ENCODE data around the gene ZNF362. TPM values are rescaled to one million over a fixed set of nuclear protein-coding genes. Genes with fewer than 3 reads are reported as not detected.

The ZNF362 gene
- total RNA-seq, 1 donor from 2014 or later: 26.7 TPM

DNA sequence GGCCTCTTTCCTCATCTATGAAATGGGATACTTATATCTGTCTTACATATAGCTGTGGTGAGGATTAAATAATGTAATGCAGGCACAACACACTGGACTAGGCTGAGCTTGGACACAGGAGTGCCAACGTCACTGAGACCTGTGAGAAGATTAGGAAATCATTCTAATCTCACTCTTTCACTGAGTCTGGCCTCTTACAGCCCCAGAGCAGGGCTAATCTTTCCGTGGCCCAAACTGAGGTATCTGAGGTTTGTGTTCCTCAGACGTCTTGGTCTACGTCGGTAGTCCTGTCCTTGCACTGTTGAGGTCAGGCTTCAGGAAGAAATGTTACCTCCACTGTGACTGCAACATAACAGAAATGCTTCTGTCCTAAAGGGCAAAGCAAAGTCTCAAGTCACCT lies 87.2 kb downstream of the ZNF362 start:
- intact Hi-C loops (cut with micrococcal nuclease): no loop called here

DNA sequence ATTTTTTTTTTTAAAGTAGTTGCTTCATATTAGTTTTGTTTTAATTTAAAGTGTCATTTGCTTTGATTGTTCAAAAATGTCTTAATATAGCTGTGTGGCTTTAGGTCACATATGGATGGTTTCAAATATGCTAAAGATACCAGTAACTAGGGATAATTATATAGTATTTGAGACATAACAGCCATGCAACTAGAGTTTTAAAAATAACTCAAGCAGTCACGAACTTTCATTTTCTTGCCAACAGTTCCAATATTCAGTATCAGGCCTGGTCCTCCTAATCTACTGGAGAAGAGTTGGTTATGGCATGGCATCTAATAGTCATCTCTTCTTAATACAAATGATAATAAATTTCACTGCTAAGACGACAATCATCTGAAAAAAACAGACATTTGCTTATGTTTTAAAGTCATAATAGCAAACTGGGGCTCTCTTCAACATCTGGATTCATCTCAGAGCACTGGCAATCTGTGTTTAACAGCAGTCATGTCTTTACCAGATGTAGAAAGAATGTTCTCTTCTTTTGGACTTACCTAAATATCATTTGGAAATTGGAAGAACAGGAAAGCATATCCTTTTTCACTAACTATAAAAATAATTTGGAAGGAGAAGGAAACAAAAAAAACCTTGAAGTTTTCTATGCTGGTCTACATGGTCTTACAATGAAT lies 88.7 kb downstream of the ZNF362 start:
- intact Hi-C loops (cut with micrococcal nuclease): loop anchor here (5.0 kb wide), 2 partner anchors 48 to 163 kb away; partner anchors contain the start of gene TRIM62

DNA sequence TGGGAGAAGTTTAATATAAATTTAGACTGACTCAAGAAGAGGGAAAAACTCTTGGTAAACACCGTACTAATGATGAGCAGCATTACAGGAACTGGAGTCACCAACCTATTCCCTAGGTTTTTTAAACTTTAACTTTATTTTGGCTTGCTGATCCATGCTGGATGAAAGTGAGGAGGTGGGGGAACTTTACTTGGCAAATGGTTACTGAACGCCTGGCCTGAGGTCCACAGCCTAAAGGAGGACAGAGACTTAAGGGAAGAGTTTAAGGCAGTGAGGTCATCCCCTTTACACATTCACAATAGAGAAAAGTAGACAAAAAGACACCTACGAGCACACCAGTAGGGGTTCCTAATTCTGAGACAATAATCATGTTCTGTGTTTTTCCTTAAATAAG lies 90.2 kb downstream of the ZNF362 start:
- intact Hi-C loops (cut with micrococcal nuclease): loop anchor here (5.0 kb wide), 2 partner anchors 49 to 164 kb away; partner anchors contain the start of gene TRIM62

DNA sequence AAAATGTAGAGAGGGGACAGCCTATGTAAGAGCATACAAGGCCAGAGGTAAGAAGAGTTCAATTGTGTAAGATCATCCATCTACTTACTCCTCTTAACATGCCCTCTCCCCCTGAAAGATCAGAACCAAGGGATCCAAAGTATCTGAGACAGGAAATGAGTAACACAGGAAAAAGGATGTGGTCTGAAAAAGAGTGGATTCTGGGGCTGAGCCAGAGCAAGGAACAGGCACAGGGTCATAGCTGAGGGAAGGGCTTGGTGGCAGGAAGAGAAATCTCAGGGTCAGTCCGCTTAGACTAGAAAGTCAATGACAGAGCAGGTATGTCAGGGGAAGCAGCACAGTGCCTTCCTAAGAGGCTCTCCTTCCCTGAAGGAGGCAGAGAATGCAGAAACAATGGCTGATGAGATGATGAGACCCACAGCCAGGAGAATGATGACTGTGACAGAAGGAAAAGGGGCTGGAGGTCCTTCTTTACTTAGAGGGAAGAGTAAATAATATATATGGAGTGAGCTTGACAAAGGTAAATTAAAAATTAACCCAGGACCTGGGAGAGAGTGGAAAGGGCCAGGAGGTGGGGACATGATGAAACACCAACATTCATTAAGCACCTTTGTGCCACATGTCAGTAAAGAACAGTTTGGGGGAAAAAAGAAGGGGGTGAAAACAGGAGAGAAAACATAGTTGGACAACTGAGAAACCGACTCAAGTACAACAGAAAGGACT lies 90.8 kb downstream of the ZNF362 start:
- intact Hi-C loops (cut with micrococcal nuclease): loop anchor here (5.0 kb wide), 2 partner anchors 50 to 165 kb away; partner anchors contain the start of gene TRIM62

DNA sequence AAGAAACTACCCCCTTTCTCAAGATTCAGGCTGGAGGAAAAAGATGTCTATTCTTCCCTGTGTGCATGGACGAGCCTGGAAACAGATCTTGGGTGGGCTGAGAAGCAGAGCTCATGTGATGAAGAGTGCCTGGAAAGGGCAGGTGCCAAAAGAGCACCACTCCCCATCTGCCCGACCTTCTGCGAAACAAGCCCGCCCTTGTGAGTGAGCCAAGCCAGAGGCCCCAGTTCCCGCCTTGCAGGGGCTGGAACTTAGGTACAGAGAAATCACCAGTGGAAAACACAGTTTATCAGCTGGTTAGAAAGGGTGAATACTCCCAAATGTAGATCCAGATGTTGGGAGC lies 91.3 kb downstream of the ZNF362 start:
- intact Hi-C loops (cut with micrococcal nuclease): loop anchor here (5.0 kb wide), 2 partner anchors 50 to 165 kb away; partner anchors contain the start of gene TRIM62

DNA sequence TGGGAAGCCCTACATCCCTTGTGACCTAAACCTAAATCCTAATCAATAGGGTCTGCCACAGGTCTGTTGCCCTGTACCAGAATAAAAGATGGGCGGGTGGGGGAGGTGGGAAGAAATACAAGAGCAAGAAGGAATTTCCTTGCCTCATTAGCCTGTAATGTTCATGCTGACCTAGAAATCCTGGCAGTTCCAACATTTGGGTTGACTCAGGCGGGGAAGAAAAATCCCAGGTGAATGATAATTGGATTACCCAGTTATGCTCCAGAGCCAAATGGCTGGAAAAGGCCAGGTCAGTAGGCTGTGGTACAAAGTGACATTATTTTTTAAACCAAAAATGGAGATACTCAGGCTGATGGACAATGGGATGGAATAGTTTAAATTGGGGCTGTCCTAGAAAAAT lies 91.9 kb downstream of the ZNF362 start:
- intact Hi-C loops (cut with micrococcal nuclease): loop anchor here (5.0 kb wide), 2 partner anchors 51 to 166 kb away; partner anchors contain the start of gene TRIM62

DNA sequence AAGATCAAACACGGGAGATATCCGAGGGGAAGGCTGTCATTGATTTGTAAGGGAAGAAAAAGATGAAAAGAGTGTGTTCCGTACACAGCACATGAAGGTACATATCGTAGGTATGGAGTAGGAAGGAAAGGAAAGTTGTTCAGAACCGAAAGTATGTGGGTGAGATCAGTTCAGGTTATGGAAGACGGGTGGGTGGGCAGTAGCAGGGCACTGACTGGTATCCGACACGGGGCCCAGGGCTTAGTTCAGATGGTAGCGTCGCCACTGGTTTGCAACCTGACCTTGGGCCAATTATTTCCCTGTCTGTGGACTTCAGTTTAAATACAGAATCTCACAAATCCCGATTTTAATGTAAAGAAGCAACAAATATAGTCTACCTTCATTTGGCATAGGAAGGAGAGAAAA lies 92.4 kb downstream of the ZNF362 start:
- intact Hi-C loops (cut with micrococcal nuclease): loop anchor here (5.0 kb wide), 2 partner anchors 51 to 166 kb away; partner anchors contain the start of gene TRIM62

DNA sequence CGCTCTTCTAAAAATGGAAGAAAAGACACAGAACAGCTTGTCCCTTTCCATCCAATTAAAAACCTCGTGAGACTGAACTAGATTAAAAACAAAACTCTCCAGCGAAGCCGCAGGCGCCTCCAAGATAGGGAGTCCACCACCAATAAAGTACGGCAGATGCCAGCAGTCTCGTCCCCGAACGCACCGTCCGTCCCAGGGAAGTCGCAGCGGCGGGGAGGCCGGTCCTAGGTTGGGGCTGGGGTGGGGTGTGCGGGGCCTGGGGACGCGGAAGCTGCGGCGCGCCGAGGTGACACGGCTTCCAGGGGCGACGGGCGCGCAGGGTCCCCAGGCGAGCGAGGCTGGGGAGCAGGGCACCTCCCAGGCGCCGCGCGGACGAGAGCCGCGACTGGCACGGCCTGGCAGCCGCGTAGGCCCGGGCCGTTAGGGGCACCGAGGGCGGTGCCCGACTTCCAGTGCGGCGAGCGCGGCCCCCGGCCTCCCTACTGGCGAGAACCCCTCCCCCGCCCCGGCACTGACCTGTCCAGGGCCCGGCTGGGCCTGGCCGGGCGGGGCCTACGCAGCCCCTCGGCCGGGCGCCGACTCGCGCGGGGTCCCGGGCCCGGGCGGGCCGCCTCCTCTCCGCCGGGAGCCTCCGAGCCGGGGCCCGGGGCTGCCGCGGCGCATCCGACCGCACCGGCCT lies 92.9 kb downstream of the ZNF362 start:
- intact Hi-C loops (cut with micrococcal nuclease): loop anchor here (5.0 kb wide), 2 partner anchors 52 to 167 kb away; partner anchors contain the start of gene TRIM62

DNA sequence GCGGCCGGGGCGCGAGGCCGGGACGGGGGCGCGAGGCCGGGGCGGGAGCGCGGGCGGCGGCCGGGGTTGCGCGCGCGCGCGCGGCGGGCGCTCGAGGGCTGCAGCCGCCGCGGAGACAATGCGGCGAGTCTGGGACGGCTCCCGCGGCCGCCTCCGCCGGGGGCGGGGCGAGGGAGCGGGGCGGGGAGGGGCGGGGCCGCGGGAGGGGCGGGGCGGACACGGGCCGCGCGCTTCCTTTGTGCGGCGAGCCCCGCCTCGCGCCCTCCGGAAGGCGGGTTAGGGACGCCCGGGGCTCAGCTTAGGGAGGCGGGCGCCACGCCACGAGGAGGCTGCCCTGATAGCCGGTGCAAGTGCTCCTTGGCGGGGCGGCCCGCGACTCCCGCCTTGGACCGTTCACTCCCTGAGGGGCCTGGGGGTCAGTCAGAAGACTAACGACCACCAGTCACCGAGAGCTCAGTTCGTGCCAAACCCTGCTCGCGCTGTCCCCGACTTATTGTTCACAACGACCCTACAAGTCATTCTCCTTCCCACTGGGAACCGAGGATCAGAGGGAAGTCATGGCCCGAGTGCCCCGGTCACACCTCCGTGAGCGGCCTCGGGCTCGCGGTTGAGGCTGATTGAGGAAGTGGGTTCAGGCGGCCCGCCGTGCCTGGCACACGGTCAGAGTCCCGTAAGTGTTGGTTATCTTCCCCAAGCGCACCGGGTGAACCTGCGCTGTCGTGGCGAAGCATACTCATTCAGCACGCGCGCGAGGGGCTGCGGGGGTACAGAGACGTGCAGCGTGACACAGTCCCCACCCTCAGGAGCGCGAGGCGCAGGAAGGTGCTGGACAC lies 93.7 kb downstream of the ZNF362 start:
- intact Hi-C loops (cut with micrococcal nuclease): loop anchor here (5.0 kb wide), 3 partner anchors 53 to 223 kb away; partner anchors contain the start of gene TRIM62

Other genes starting within 250 kb of the ZNF362 start
- gene AK2, start 219.6 kb upstream of the ZNF362 start, total RNA-seq: 227 and 228 TPM in 2 replicates
- gene AZIN2, start 175.3 kb upstream of the ZNF362 start, total RNA-seq: 5.1 and 7.3 TPM in 2 replicates
- 10.6 and 11.2 TPM in 2 replicates for gene TRIM62, start 74.4 kb upstream of the ZNF362 start, total RNA-seq
- gene A3GALT2, start 64.6 kb downstream of the ZNF362 start, total RNA-seq: not detected in 2 replicates
- 41.3 and 46.6 TPM in 2 replicates for gene PHC2, start 174.6 kb downstream of the ZNF362 start, total RNA-seq
- gene ZSCAN20, start 216.2 kb downstream of the ZNF362 start, total RNA-seq: 2.6 and 3.1 TPM in 2 replicates